Measurements from ENCODE around the gene PRMT1.

DNA sequence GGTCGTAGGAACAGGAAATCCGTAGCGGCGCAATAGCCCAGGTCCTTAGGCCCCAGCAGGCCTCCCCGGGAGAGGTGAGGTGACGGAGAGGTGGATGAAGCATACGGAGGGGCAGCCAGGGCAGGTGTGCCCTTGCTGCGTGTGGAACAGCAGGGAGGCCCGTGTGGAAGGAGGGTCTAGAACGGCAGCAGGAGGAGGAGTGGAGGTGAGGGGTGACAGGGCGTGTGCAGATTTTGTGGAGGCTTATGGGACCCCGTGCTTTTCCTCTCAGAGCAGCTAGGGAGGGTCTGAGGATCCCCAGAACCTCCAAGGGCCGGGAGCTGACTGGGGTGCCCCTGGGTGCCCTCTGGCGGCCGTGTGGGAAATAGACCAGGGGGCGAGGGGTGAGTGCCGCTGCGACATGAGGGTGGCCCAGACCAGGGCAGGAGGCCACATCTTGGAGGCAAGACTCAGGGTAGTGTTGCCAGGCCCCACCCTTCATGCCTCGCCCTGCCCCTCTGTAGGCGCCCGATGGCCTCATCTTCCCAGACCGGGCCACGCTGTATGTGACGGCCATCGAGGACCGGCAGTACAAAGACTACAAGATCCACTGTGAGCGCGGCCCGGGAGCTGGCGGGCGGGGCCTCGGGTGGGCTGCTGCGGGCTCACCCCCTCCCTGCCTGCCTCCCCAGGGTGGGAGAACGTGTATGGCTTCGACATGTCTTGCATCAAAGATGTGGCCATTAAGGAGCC is 7.3 kb downstream of the PRMT1 start:
- TF ChIP-seq CEBPB (IDR thresholded peaks at IDR 0.05) (no peak), REST (IDR thresholded peaks at IDR 0.05; ENCODE audit: low read depth) (no peak)
